Liver (tissue), 9 donors: ENCODE data around the gene HEXIM2. TPM values are rescaled to one million over a fixed set of nuclear protein-coding genes. Genes with fewer than 3 reads are reported as not detected.

Source experiments
- DNase-seq: peaks from one replicate; pipeline ENCODE4 v3.0.0-alpha.2; 2017; ENCODE audit warnings: low spot score
- H3K27ac ChIP-seq, 2 donors: one replicate each; pipeline ENCODE4 v1.7.0; 2013; ENCODE audit warnings: inconsistent platforms in 2 of 2, low read length in 2 of 2, control low read depth in 1 of 2, low read depth in 1 of 2, mild to moderate bottlenecking in 1 of 2
- H3K27me3 ChIP-seq, 4 donors: one replicate each; pipeline versions ENCODE4 v1.6.1 to v1.7.0; 2013; ENCODE audit warnings: low read length in 3 of 4, inconsistent platforms in 1 of 4, mild to moderate bottlenecking in 1 of 4, moderate library complexity in 1 of 4; ENCODE audit not compliant: control insufficient read depth in 4 of 4, insufficient read depth in 4 of 4
- H3K36me3 ChIP-seq, 4 donors: one replicate each; pipeline versions ENCODE4 v1.6.1 to v1.7.0; 2013; ENCODE audit warnings: low read length in 3 of 4, mild to moderate bottlenecking in 3 of 4, low read depth in 1 of 4, moderate library complexity in 1 of 4; ENCODE audit not compliant: control insufficient read depth in 4 of 4, insufficient read depth in 3 of 4
- H3K4me1 ChIP-seq, 4 donors: one replicate each; pipeline versions ENCODE4 v1.6.1 to v1.7.0; 2013; ENCODE audit warnings: low read length in 3 of 4, mild to moderate bottlenecking in 3 of 4, moderate library complexity in 1 of 4; ENCODE audit not compliant: control insufficient read depth in 4 of 4, insufficient read depth in 4 of 4
- H3K4me3 ChIP-seq, 3 donors: one replicate each; pipeline versions ENCODE4 v1.6.1 to v1.7.0; 2013; ENCODE audit warnings: low read length in 3 of 3, control low read depth in 1 of 3, low read depth in 1 of 3, mild to moderate bottlenecking in 1 of 3
- H3K9ac ChIP-seq, 2 donors: one replicate each; pipeline ENCODE4 v1.7.0; 2013; ENCODE audit warnings: low read length in 2 of 2, mild to moderate bottlenecking in 2 of 2, moderate library complexity in 2 of 2, control low read depth in 1 of 2, low read depth in 1 of 2
- H3K9me3 ChIP-seq, 4 donors: one replicate each; pipeline versions ENCODE4 v1.6.1 to v1.7.0; 2013; ENCODE audit warnings: low read length in 3 of 4; ENCODE audit not compliant: control insufficient read depth in 4 of 4
- EGR1 ChIP-seq, 2 donors: IDR thresholded peaks; 2 replicates each; pipeline ENCODE4 v1.6.1; 2016 to 2018; ENCODE audit warnings: antibody characterized with exemption in 2 of 2, low read depth in 2 of 2
- FOXA1 ChIP-seq: IDR thresholded peaks from 2 replicates; pipeline ENCODE4 v1.6.1; 2016; ENCODE audit warnings: antibody characterized with exemption
- FOXA2 ChIP-seq: IDR thresholded peaks from 2 replicates; pipeline ENCODE4 v1.6.1; 2016; ENCODE audit warnings: antibody characterized with exemption
- GABPA ChIP-seq, 2 donors: IDR thresholded peaks in 1 of 2; conservative IDR thresholded peaks in 1 of 2; 2 replicates each; pipeline ENCODE4 v1.6.1; 2016; ENCODE audit warnings: antibody characterized with exemption in 2 of 2, mild to moderate bottlenecking in 1 of 2, moderate library complexity in 1 of 2
- HNF4A ChIP-seq, 2 donors: conservative IDR thresholded peaks; 2 replicates each; pipeline ENCODE4 v1.6.1; 2016; ENCODE audit warnings: antibody characterized with exemption in 2 of 2, mild to moderate bottlenecking in 2 of 2
- HNF4G ChIP-seq: IDR thresholded peaks from 2 replicates; pipeline ENCODE4 v1.6.1; 2016; ENCODE audit warnings: antibody characterized with exemption
- NR2F2 ChIP-seq: IDR thresholded peaks from 2 replicates; pipeline ENCODE4 v1.6.1; 2016; ENCODE audit warnings: antibody characterized with exemption
- RXRA ChIP-seq, 2 donors: IDR thresholded peaks; 2 replicates each; pipeline ENCODE4 v1.6.1; 2017 to 2018; ENCODE audit warnings: antibody characterized with exemption in 2 of 2, mild to moderate bottlenecking in 1 of 2
- SP1 ChIP-seq: IDR thresholded peaks from 2 replicates; pipeline ENCODE4 v1.6.1; 2018; ENCODE audit warnings: antibody characterized with exemption, mild to moderate bottlenecking
- TAF1 ChIP-seq: conservative IDR thresholded peaks from 2 replicates; pipeline ENCODE4 v1.6.1; 2016; ENCODE audit warnings: antibody characterized with exemption, mild to moderate bottlenecking
- YY1 ChIP-seq: IDR thresholded peaks from 2 replicates; pipeline ENCODE4 v1.6.1; 2016; ENCODE audit warnings: antibody characterized with exemption, mild to moderate bottlenecking
- WGBS: extraction: QIAGEN DNeasy Blood & Tissue Kit; methylation state at CpG from one replicate; pipeline ENCODE4 v1.1.7; 2013; 5-methylcytosine and 5-hydroxymethylcytosine counted together
- polyA plus RNA-seq, 2 donors: library from polyadenylated mRNA; stranded (reverse) in 1 of 2; unstranded in 1 of 2; fragments of 200-250 nt in 1 of 2; fragments of >200 nt in 1 of 2; fragmentation: Nextera tagmentation in 1 of 2; extraction: Ambion mirVana in 1 of 2; gene quantifications; one replicate each; pipeline versions ENCODE4 v1.2.1 to v1.2.3, GENCODE V29; 2013 to 2015
- total RNA-seq, 2 donors: library from RNA; depleted of rRNA; stranded (reverse); fragments of >200 nt; gene quantifications; one replicate each; pipeline ENCODE4 v1.2.3, GENCODE V29; 2014
- TF ChIP-seq, protein P1 (sequence below): IDR thresholded peaks from 2 replicates; pipeline ENCODE4 v1.6.1; 2016; ENCODE audit warnings: antibody characterized with exemption
- TF ChIP-seq, protein P2 (sequence below): IDR thresholded peaks from 2 replicates; pipeline ENCODE4 v1.6.1; 2016; ENCODE audit warnings: antibody characterized with exemption
- TF ChIP-seq, protein P3 (sequence below): IDR thresholded peaks from 2 replicates; pipeline ENCODE4 v1.6.1; 2016; ENCODE audit warnings: antibody characterized with exemption
- TF ChIP-seq, protein P4 (sequence below): fragments of 150-350 bp; IDR thresholded peaks from 2 replicates; pipeline ENCODE4 v1.5.1; 2017; ENCODE audit warnings: improper control_type of control experiment, low read depth, low read length; ENCODE audit not compliant: missing input control
- donor health status: healthy.
- donor health status: healthy.
- donor health status: healthy.
- donor health status: healthy.
- donor health status: healthy.

The HEXIM2 gene
- total and polyA plus RNA-seq, 4 donors = 3.5 to 10.7 (median 5.5) TPM

DNA sequence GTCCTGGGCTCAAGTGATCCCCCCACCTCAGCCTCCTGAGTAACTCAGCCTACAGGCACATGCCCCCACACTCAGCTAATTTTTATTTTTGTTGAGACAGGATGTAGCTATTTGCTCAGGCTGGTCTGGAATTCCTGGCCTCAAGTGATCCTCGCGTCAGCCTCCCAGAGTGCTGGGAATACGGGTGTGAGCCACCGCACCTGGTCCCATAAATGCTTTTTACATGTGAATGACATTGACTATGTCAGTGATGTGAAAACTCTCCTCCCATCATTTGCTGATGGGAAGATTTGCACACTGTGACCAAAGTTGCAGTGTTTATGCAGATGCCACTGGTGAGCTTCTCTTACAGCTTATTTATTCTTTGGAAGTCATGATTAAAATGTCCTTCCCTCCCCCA lies 44.3 kb upstream of the HEXIM2 start:
- Histone ChIP-seq H3K4me3 (no peak overlapping the region), H3K9ac (no peak overlapping the region), H3K36me3 (no peaks in the 10 kb centered on the region), H3K27me3 (no peaks in the 10 kb centered on the region), H3K9me3 (no peaks in the 10 kb centered on the region), H3K4me1 (peaks cover 0 to 3% (median 0%) of the 10 kb centered on the region in 4 donors), H3K27ac (no peak overlapping the region)
- TF ChIP-seq NR2F2 (no peak), EGR1 (IDR thresholded peaks at IDR 0.05; ENCODE audit: low read depth in 2 of 2) (no peak), SP1 (no peak), HNF4G (no peak), FOXA1 (no peak)
- TF ChIP-seq, protein P1, sequence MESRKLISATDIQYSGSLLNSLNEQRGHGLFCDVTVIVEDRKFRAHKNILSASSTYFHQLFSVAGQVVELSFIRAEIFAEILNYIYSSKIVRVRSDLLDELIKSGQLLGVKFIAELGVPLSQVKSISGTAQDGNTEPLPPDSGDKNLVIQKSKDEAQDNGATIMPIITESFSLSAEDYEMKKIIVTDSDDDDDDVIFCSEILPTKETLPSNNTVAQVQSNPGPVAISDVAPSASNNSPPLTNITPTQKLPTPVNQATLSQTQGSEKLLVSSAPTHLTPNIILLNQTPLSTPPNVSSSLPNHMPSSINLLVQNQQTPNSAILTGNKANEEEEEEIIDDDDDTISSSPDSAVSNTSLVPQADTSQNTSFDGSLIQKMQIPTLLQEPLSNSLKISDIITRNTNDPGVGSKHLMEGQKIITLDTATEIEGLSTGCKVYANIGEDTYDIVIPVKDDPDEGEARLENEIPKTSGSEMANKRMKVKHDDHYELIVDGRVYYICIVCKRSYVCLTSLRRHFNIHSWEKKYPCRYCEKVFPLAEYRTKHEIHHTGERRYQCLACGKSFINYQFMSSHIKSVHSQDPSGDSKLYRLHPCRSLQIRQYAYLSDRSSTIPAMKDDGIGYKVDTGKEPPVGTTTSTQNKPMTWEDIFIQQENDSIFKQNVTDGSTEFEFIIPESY = no peak
- WGBS = 94% methylated on average over 4 of the region's 4 CpGs
- DNase-seq = no peak

DNA sequence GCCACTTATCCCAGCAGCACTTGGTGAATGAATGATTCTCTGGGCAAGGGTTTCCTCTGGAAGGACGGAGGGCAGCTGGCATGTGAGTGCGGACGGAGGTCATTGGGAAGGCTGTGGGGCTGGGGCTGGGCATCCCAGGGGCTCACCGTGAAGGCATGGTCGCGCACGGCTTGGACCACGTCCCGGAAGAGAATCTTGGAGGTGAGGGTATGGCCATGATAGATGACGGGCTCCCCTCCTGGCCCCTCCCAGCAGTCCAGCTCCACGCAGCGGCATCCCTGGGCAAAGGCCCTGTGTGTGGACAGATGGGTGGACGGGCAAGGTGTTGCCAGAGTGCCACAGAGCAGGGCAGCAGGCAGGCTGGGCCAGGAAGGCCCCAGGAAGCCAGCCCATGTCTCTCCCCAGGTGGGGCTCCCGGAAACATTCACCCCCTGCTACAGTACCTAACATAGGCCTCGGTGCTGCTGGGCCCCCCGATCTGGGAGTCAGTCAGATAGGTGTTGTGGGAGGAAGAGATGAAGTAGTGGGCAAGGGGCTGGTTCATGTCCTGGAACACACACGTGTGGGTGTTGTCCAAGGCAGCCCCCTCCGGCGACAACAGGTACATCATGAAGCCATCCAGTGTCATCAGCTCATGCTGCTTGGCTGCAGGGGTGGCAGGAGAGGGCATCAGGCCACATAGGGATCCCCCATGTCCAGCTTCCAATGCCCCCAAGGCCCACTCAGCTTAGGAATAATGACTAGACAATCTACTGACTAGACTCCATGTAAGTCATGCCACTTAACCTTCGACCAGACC lies 43.6 kb upstream of the HEXIM2 start:
- no peak for DNase-seq
- Histone ChIP-seq H3K4me1 (peaks cover 0 to 3% (median 0%) of the 10 kb centered on the region in 4 donors), H3K9ac (no peak overlapping the region), H3K4me3 (no peak overlapping the region), H3K27me3 (no peaks in the 10 kb centered on the region), H3K27ac (no peak overlapping the region), H3K36me3 (no peaks in the 10 kb centered on the region), H3K9me3 (no peaks in the 10 kb centered on the region)
- TF ChIP-seq FOXA1 (no peak), GABPA (IDR thresholded peaks at IDR 0.05 in 1 of 2, conservative IDR thresholded peaks at IDR 0.05 in 1 of 2) (no peak), YY1 (no peak), RXRA (IDR thresholded peaks at IDR 0.05) (no peak), FOXA2 (no peak), TAF1 (no peak), HNF4A (conservative IDR thresholded peaks at IDR 0.05) (no peak)
- TF ChIP-seq, protein P2, sequence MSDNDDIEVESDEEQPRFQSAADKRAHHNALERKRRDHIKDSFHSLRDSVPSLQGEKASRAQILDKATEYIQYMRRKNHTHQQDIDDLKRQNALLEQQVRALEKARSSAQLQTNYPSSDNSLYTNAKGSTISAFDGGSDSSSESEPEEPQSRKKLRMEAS = no peak
- TF ChIP-seq, protein P3, sequence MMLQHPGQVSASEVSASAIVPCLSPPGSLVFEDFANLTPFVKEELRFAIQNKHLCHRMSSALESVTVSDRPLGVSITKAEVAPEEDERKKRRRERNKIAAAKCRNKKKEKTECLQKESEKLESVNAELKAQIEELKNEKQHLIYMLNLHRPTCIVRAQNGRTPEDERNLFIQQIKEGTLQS = no peak
- TF ChIP-seq, protein P4, sequence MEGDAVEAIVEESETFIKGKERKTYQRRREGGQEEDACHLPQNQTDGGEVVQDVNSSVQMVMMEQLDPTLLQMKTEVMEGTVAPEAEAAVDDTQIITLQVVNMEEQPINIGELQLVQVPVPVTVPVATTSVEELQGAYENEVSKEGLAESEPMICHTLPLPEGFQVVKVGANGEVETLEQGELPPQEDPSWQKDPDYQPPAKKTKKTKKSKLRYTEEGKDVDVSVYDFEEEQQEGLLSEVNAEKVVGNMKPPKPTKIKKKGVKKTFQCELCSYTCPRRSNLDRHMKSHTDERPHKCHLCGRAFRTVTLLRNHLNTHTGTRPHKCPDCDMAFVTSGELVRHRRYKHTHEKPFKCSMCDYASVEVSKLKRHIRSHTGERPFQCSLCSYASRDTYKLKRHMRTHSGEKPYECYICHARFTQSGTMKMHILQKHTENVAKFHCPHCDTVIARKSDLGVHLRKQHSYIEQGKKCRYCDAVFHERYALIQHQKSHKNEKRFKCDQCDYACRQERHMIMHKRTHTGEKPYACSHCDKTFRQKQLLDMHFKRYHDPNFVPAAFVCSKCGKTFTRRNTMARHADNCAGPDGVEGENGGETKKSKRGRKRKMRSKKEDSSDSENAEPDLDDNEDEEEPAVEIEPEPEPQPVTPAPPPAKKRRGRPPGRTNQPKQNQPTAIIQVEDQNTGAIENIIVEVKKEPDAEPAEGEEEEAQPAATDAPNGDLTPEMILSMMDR = no peak
- TF ChIP-seq, protein P1 = no peak
- WGBS = 95% methylated on average over 20 of the region's 20 CpGs
